WTC11 (cell line): ENCODE data around the gene CRIP2. TPM values are rescaled to one million over a fixed set of nuclear protein-coding genes. Genes with fewer than 3 reads are reported as not detected.

Experiments
- ATAC-seq: fragments of 200-7000 bp; cut with Tn5 transposase; 2 replicates; pipeline ENCODE4 v1.10.0; 2021; ENCODE audit warnings: mild to moderate bottlenecking, moderate library complexity
- CTCF ChIA-PET: fragments of 300-600 bp; sonication (Branson Sonifier 250); formaldehyde crosslinking; loops from one replicate; lab custom pipeline; 2021; ENCODE audit warnings: antibody characterized with exemption; lab: Charles Lee
- POLR2A ChIA-PET: fragments of 350-600 bp; sonication (Branson Sonifier 250); formaldehyde crosslinking; loops from one replicate; lab custom pipeline; 2021; ENCODE audit warnings: antibody characterized with exemption; lab: Charles Lee
- DNase-seq: peaks from one replicate; pipeline ENCODE4 v3.0.0; 2021; ENCODE audit warnings: low spot score
- H3K27ac Mint-ChIP-seq: 2 replicates; pipeline ENCODE4 v1.8.0; 2021; ENCODE audit warnings: mixed read lengths
- H3K27me3 Mint-ChIP-seq: 2 replicates; pipeline ENCODE4 v1.8.0; 2021; ENCODE audit warnings: low read depth, mild to moderate bottlenecking, moderate library complexity, mixed read lengths
- H3K36me3 Mint-ChIP-seq: 2 replicates; pipeline ENCODE4 v1.8.0; 2021; ENCODE audit warnings: mixed read lengths
- H3K4me1 Mint-ChIP-seq: 2 replicates; pipeline ENCODE4 v1.8.0; 2022; ENCODE audit warnings: mixed read lengths
- H3K4me3 Mint-ChIP-seq: 2 replicates; pipeline ENCODE4 v1.8.0; 2021; ENCODE audit warnings: mild to moderate bottlenecking, moderate library complexity, mixed read lengths
- H3K9me3 Mint-ChIP-seq: 2 replicates; pipeline ENCODE4 v1.8.0; 2021; ENCODE audit warnings: mixed read lengths
- EMX1 ChIP-seq: fragments of 250-450 bp; sonication (Bioruptor Pico); IDR thresholded peaks from 2 replicates; pipeline ENCODE4 v1.8.0; 2021; ENCODE audit warnings: mild to moderate bottlenecking
- GABPB1 ChIP-seq: sonication (generic); formaldehyde crosslinking; IDR thresholded peaks from 2 replicates; pipeline ENCODE4 v1.8.1; 2023; ENCODE audit warnings: mild to moderate bottlenecking, missing genetic modification reagents
- JAZF1 ChIP-seq: fragments of 250-450 bp; sonication (Bioruptor Pico); IDR thresholded peaks from 2 replicates; pipeline ENCODE4 v1.9.0; 2021; ENCODE audit warnings: moderate library complexity, mild to moderate bottlenecking, inconsistent platforms
- KAT7 ChIP-seq: sonication (generic); formaldehyde crosslinking; IDR thresholded peaks from 2 replicates; pipeline ENCODE4 v1.8.1; 2023; ENCODE audit warnings: missing genetic modification reagents, mild to moderate bottlenecking, borderline replicate concordance
- MYBL2 ChIP-seq: sonication (generic); formaldehyde crosslinking; IDR thresholded peaks from 2 replicates; pipeline ENCODE4 v1.8.1; 2023; ENCODE audit warnings: mild to moderate bottlenecking, moderate library complexity, missing genetic modification reagents
- SOX15 ChIP-seq: fragments of 250-450 bp; sonication (Bioruptor Pico); IDR thresholded peaks from 2 replicates; pipeline ENCODE4 v1.9.0; 2021; ENCODE audit warnings: mild to moderate bottlenecking
- TEAD1 ChIP-seq: sonication (generic); formaldehyde crosslinking; IDR thresholded peaks from 2 replicates; pipeline ENCODE4 v1.8.0; 2022; ENCODE audit warnings: mild to moderate bottlenecking, missing genetic modification reagents
- ZBTB21 ChIP-seq: sonication (generic); formaldehyde crosslinking; IDR thresholded peaks from 2 replicates; pipeline ENCODE4 v1.8.1; 2023; ENCODE audit warnings: mild to moderate bottlenecking, missing genetic modification reagents, borderline replicate concordance
- ZNF121 ChIP-seq: sonication (generic); formaldehyde crosslinking; IDR thresholded peaks from 2 replicates; pipeline ENCODE4 v1.8.0; 2023; ENCODE audit warnings: missing genetic modification reagents
- ZNF396 ChIP-seq: fragments of 250-450 bp; sonication (Bioruptor Pico); IDR thresholded peaks from 2 replicates; pipeline ENCODE4 v1.8.0; 2021; ENCODE audit warnings: mild to moderate bottlenecking, moderate library complexity, borderline replicate concordance
- ZNF416 ChIP-seq: fragments of 250-450 bp; sonication (Bioruptor Pico); IDR thresholded peaks from 2 replicates; pipeline ENCODE4 v1.9.0; 2021; ENCODE audit warnings: mild to moderate bottlenecking, inconsistent platforms
- total RNA-seq: library from RNA; stranded (reverse); gene quantifications from 3 replicates; pipeline ENCODE4 v1.2.3, GENCODE V29; 2021
- TF ChIP-seq, protein P1 (sequence below): fragments of 250-450 bp; sonication (Bioruptor Pico); IDR thresholded peaks from 2 replicates; pipeline ENCODE4 v1.9.0; 2021; ENCODE audit warnings: mild to moderate bottlenecking, borderline replicate concordance
- TF ChIP-seq, protein P2 (sequence below): sonication (generic); formaldehyde crosslinking; IDR thresholded peaks from 2 replicates; pipeline ENCODE4 v1.8.0; 2022; ENCODE audit warnings: mild to moderate bottlenecking, missing genetic modification reagents
- TF ChIP-seq, protein P3 (sequence below): sonication (generic); formaldehyde crosslinking; IDR thresholded peaks from 2 replicates; pipeline ENCODE4 v1.8.1; 2023; ENCODE audit warnings: mild to moderate bottlenecking, missing genetic modification reagents, borderline replicate concordance
- TF ChIP-seq, protein P4 (sequence below): sonication (generic); formaldehyde crosslinking; IDR thresholded peaks from 2 replicates; pipeline ENCODE4 v1.8.1; 2023; ENCODE audit warnings: mild to moderate bottlenecking, missing genetic modification reagents
- TF ChIP-seq, protein P5 (sequence below): fragments of 250-450 bp; sonication (Bioruptor Pico); IDR thresholded peaks from 2 replicates; pipeline ENCODE4 v1.9.0; 2021; ENCODE audit warnings: mild to moderate bottlenecking
- TF ChIP-seq, protein P6 (sequence below): sonication (generic); formaldehyde crosslinking; IDR thresholded peaks from 2 replicates; pipeline ENCODE4 v1.8.0; 2022; ENCODE audit warnings: mild to moderate bottlenecking, missing genetic modification reagents
- TF ChIP-seq, protein P7 (sequence below): sonication (generic); formaldehyde crosslinking; IDR thresholded peaks from 2 replicates; pipeline ENCODE4 v1.8.0; 2022; ENCODE audit warnings: mild to moderate bottlenecking, missing genetic modification reagents

CRIP2 gene
- total RNA-seq, 1 experiment from 2014 or later, result 5.4 TPM

DNA sequence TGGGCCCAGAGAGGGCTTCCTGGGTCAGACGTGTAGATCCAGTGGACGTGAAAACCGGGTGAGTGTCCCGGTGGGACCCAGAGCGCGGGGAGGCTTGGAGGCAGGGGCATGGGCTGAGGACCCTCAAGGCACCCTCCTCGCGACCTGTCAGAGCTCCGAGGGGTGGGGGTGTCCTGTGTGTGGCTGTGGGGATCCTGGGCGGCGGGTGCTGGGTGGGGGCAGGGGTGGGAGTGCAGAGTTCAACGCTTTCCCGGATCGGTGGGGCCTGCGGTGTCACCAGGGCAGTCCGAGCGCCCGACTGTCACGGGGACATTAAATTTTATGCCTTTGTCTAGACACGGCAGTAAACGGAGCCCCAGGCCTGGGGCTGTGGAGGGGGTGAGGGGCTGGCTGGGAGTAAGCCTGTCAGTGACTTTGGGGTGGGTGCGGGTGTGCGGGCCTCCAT, 52.8 kb downstream of the CRIP2 start (continued):
- TF ChIP-seq, protein P1, sequence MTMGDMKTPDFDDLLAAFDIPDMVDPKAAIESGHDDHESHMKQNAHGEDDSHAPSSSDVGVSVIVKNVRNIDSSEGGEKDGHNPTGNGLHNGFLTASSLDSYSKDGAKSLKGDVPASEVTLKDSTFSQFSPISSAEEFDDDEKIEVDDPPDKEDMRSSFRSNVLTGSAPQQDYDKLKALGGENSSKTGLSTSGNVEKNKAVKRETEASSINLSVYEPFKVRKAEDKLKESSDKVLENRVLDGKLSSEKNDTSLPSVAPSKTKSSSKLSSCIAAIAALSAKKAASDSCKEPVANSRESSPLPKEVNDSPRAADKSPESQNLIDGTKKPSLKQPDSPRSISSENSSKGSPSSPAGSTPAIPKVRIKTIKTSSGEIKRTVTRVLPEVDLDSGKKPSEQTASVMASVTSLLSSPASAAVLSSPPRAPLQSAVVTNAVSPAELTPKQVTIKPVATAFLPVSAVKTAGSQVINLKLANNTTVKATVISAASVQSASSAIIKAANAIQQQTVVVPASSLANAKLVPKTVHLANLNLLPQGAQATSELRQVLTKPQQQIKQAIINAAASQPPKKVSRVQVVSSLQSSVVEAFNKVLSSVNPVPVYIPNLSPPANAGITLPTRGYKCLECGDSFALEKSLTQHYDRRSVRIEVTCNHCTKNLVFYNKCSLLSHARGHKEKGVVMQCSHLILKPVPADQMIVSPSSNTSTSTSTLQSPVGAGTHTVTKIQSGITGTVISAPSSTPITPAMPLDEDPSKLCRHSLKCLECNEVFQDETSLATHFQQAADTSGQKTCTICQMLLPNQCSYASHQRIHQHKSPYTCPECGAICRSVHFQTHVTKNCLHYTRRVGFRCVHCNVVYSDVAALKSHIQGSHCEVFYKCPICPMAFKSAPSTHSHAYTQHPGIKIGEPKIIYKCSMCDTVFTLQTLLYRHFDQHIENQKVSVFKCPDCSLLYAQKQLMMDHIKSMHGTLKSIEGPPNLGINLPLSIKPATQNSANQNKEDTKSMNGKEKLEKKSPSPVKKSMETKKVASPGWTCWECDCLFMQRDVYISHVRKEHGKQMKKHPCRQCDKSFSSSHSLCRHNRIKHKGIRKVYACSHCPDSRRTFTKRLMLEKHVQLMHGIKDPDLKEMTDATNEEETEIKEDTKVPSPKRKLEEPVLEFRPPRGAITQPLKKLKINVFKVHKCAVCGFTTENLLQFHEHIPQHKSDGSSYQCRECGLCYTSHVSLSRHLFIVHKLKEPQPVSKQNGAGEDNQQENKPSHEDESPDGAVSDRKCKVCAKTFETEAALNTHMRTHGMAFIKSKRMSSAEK, result no peak
- TF ChIP-seq SOX15 (CRISPR knock-in tag), result no peak
- no peak for TF ChIP-seq JAZF1 (CRISPR knock-in tag)
- TF ChIP-seq ZNF416 (CRISPR knock-in tag), result no peak
- no peak for TF ChIP-seq ZNF396 (CRISPR knock-in tag)
- TF ChIP-seq, protein P2, sequence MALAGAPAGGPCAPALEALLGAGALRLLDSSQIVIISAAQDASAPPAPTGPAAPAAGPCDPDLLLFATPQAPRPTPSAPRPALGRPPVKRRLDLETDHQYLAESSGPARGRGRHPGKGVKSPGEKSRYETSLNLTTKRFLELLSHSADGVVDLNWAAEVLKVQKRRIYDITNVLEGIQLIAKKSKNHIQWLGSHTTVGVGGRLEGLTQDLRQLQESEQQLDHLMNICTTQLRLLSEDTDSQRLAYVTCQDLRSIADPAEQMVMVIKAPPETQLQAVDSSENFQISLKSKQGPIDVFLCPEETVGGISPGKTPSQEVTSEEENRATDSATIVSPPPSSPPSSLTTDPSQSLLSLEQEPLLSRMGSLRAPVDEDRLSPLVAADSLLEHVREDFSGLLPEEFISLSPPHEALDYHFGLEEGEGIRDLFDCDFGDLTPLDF (CRISPR knock-in tag), result no peak
- TF ChIP-seq, protein P3, sequence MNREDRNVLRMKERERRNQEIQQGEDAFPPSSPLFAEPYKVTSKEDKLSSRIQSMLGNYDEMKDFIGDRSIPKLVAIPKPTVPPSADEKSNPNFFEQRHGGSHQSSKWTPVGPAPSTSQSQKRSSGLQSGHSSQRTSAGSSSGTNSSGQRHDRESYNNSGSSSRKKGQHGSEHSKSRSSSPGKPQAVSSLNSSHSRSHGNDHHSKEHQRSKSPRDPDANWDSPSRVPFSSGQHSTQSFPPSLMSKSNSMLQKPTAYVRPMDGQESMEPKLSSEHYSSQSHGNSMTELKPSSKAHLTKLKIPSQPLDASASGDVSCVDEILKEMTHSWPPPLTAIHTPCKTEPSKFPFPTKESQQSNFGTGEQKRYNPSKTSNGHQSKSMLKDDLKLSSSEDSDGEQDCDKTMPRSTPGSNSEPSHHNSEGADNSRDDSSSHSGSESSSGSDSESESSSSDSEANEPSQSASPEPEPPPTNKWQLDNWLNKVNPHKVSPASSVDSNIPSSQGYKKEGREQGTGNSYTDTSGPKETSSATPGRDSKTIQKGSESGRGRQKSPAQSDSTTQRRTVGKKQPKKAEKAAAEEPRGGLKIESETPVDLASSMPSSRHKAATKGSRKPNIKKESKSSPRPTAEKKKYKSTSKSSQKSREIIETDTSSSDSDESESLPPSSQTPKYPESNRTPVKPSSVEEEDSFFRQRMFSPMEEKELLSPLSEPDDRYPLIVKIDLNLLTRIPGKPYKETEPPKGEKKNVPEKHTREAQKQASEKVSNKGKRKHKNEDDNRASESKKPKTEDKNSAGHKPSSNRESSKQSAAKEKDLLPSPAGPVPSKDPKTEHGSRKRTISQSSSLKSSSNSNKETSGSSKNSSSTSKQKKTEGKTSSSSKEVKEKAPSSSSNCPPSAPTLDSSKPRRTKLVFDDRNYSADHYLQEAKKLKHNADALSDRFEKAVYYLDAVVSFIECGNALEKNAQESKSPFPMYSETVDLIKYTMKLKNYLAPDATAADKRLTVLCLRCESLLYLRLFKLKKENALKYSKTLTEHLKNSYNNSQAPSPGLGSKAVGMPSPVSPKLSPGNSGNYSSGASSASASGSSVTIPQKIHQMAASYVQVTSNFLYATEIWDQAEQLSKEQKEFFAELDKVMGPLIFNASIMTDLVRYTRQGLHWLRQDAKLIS (CRISPR knock-in tag), result no peak
- TF ChIP-seq EMX1 (CRISPR knock-in tag), result no peak
- no peak for TF ChIP-seq ZBTB21 (CRISPR knock-in tag)
- TF ChIP-seq, protein P4, sequence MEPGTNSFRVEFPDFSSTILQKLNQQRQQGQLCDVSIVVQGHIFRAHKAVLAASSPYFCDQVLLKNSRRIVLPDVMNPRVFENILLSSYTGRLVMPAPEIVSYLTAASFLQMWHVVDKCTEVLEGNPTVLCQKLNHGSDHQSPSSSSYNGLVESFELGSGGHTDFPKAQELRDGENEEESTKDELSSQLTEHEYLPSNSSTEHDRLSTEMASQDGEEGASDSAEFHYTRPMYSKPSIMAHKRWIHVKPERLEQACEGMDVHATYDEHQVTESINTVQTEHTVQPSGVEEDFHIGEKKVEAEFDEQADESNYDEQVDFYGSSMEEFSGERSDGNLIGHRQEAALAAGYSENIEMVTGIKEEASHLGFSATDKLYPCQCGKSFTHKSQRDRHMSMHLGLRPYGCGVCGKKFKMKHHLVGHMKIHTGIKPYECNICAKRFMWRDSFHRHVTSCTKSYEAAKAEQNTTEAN, result no peak
- TF ChIP-seq, protein P5, sequence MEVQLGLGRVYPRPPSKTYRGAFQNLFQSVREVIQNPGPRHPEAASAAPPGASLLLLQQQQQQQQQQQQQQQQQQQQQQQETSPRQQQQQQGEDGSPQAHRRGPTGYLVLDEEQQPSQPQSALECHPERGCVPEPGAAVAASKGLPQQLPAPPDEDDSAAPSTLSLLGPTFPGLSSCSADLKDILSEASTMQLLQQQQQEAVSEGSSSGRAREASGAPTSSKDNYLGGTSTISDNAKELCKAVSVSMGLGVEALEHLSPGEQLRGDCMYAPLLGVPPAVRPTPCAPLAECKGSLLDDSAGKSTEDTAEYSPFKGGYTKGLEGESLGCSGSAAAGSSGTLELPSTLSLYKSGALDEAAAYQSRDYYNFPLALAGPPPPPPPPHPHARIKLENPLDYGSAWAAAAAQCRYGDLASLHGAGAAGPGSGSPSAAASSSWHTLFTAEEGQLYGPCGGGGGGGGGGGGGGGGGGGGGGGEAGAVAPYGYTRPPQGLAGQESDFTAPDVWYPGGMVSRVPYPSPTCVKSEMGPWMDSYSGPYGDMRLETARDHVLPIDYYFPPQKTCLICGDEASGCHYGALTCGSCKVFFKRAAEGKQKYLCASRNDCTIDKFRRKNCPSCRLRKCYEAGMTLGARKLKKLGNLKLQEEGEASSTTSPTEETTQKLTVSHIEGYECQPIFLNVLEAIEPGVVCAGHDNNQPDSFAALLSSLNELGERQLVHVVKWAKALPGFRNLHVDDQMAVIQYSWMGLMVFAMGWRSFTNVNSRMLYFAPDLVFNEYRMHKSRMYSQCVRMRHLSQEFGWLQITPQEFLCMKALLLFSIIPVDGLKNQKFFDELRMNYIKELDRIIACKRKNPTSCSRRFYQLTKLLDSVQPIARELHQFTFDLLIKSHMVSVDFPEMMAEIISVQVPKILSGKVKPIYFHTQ (CRISPR knock-in tag), result no peak

DNA sequence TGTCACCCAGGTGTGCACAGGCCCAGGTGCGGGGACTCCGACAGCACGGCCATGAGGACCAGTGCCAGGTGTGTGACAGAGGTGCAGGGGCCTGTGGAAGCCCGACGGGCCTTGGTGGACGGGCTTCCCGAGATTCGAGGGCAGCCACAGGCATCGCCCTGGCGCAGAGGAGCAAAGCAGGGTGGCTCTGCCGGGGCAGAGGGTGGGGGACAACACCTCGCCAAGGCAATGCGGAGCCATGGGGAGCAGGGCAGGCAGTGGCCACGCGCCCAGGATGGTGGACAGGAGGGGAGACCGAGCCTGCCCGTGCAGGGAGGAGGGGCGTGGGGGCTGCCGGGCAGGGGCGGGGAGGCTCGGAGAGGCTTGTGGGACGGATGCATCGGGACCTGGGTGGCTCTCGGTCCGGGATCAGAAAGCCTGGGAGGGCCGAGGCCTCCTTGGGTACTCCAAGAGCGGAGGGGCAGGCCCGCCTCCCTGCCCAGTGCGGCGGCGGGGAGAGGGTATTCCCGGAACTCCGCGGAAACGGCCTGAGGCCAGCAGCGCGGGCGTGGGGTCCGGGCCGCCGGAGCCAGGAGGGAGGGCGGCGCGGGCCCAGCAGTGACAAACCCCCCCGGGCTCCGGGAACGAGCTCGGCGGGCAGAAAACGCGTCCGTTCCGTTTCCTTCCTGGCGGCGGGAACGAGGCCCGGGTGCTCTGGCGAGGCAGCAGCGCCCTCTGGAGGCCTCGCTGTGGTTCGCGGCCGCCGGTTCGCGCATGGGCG, 53.4 kb downstream of the CRIP2 start:
- ChIA-PET POLR2A (no interaction called here), CTCF (interaction anchor here (0.6 to 1.3 kb wide), 15 partner anchors 8 to 659 kb away, joined by 3 to 11 read pairs (median 3); partner anchors contain the start of gene BTBD6)
- peak overlapping the region; percentile 35 for H3K4me3 Mint-ChIP-seq
- no peak overlapping the region for H3K27ac Mint-ChIP-seq
- peaks cover 54% of the 10 kb centered on the region for H3K27me3 Mint-ChIP-seq
- no peaks in the 10 kb centered on the region for H3K4me1 Mint-ChIP-seq
- ATAC-seq (peak; percentile 60), DNase-seq (peak; percentile 75)
- H3K36me3 Mint-ChIP-seq, result peaks cover 2% of the 10 kb centered on the region; the same call in 1 of the 2 replicates
- peaks cover 7% of the 10 kb centered on the region for H3K9me3 Mint-ChIP-seq
- TF ChIP-seq MYBL2 (CRISPR knock-in tag) (no peak), KAT7 (no peak), TEAD1 (no peak), ZNF121 (CRISPR knock-in tag) (no peak), GABPB1 (CRISPR knock-in tag) (no peak)
- TF ChIP-seq, protein P6, sequence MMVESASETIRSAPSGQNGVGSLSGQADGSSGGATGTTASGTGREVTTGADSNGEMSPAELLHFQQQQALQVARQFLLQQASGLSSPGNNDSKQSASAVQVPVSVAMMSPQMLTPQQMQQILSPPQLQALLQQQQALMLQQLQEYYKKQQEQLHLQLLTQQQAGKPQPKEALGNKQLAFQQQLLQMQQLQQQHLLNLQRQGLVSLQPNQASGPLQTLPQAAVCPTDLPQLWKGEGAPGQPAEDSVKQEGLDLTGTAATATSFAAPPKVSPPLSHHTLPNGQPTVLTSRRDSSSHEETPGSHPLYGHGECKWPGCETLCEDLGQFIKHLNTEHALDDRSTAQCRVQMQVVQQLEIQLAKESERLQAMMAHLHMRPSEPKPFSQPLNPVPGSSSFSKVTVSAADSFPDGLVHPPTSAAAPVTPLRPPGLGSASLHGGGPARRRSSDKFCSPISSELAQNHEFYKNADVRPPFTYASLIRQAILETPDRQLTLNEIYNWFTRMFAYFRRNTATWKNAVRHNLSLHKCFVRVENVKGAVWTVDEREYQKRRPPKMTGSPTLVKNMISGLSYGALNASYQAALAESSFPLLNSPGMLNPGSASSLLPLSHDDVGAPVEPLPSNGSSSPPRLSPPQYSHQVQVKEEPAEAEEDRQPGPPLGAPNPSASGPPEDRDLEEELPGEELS (CRISPR knock-in tag), result peak; percentile 83; the same call in 1 of the 2 replicates
- TF ChIP-seq, protein P4, result no peak
- TF ChIP-seq, protein P7, sequence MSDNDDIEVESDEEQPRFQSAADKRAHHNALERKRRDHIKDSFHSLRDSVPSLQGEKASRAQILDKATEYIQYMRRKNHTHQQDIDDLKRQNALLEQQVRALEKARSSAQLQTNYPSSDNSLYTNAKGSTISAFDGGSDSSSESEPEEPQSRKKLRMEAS, result peak; percentile 72; the same call in 1 of the 2 replicates
